HG02870 (cell line): Measurements from ENCODE around the gene KLK13.

Experiments
- ATAC-seq: cut with Tn5 transposase; IDR thresholded peaks from one replicate; pipeline ENCODE4 v1.9.1; 2021; ENCODE audit warnings: mild to moderate bottlenecking, moderate library complexity; ENCODE audit not compliant: unreplicated experiment

KLK13 gene

DNA sequence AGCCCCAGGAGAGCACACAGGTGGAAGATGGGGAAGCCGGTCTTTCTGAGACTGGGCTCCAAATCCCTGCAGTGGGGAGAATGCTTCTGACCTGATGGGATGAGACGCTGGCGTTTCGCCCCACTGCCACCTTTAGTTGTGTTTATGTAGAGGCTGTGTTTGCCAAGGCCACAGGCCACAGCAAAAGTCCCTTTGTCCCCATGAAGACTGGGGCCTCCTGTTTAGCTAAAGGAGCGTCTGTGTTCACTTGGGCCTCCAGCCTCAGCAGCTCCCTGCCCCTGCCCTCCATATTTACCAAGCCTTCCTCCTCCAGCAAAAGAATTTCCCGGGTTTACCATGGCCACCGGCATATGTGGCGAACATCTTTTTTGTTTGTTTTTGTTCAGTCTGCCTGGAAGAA lies 28.2 kb upstream of the KLK13 start:
- no peak for ATAC-seq

DNA sequence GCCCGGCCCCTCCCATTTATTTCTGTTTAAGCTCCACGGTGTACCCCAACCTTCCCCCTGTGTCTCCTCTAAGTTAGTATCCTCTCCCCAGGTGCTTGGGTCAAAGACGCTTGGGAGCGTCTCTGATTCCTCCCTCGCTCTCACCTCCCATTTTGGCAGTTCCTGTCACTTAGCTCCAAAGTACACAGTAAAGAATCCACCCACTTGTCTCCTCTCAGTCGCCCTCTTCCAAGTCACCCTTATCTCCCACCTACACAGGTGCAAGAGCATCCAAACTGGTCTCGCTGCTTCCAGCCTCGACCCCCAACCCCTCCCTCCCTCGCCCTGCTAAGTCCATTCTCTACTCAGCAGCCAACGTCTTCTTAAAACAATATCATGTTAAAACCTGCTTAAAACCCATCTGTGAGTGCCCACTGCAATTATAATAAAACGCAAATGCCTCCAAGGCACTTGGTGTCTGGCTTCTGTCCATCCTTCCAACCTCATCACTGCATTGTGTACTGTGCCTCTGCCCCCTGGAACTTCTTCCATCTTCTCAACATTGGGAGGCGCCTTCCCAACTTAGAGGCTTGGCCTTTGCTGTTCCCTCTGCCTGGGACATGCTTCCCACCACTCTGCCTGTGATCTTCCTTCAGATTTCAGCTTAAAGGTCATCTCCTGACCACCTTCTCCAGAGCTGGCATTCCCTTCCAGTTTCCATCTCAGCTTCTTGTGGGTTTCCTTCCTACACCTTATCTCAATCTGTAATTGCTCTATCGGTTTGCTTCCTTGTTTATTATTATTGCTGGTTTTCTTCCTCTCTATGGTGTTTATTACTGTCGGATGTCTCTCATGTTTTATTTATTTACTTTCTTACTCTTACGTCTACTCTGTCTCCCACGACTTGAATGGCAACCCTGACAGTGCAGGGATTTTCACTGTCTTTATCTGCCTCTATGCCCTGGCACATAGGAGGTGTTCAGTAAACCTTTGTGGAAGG lies 27.3 kb upstream of the KLK13 start:
- no peak for ATAC-seq

DNA sequence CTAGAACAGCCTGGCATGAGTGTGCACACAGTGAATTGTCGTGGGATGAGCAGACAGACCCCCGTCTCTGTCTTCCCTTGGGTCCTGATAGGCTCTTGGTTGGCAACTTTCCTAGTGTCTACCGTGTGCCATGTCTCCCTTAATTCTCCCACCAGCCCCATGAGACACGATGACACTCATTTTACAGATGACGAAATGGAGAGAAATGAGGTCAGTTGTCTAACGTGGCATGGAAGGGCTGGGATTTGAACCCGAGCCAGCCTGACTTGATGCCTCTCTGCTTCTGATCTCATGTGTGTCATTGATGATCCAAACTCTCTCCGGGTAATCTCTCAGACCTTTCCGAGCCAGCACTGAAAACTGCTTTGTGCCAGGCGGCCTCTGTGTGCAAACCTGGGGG lies 26.2 kb upstream of the KLK13 start:
- ATAC-seq: no peak

DNA sequence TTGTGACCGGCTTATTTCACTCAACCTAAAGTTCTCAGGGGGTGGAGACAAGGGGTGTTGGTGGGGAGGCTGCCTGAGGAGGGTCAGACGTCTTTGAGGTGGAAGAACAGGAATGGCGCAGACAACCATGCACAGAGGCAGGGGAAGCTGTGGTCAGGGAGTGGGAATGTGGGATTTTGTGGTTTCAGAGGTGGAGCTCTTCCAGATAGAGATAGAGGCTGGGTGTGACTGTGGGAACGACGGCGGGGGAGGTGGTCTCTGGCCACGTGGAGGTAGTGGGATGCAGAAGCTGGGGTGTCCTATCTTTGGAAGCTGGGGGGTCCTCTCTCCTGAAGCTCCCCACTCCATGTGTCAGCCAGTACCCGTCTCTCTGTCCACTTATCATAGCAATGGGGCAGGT lies 25.6 kb upstream of the KLK13 start:
- ATAC-seq: no peak

DNA sequence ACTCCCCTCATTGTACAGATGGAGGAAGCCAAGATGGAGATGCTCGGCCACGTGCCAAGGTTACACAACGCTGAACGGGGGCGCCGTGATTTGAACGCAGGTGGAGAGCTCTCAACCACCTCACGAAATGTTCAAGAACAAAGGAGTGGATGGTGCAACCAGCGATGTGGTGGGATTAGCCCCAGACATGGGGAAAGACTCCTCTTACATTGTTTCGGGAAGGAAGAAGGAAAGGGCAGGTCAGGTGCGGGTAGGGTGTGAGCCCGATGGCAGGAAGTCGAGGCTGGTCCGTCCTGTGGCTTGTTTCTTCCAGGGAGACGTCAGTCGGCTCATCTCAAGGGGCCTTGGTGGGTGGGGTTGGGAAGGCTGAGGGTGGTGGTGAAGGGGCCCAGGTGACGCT lies 24.9 kb upstream of the KLK13 start:
- no peak for ATAC-seq

DNA sequence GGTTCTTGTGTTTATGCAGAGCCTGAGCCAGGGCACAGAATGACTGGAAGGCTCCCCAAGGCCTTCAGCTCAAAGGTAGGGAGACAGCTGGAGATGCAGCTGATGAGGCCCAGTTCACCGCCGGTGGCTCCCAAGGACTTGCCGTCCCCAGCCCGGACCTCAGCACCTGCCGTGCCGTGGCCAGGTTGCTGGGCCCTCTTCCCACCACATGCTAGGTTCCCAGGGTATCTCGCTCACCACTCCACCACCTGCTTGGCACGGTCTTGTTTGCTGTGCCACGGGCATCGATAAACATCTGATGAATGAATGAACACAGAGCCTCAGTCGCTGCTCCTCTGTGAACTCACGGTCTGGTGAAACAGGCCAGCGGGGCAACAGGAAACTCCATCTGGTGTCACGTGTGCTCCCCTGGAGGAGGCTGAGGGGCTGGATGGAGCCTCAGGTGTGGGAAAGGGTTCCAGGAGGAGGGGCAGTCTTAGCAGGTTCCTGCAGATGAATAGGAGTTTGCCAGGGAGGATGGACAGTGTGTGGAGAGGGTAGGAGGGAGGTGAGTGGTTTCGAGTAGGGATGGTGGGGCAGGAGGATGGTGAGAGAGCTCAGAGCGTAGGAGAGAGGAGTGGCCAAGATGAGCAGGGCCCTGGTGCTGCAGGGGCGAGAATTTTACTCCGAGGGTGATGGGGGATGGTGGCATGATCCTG lies 21.4 kb upstream of the KLK13 start:
- ATAC-seq: no peak

DNA sequence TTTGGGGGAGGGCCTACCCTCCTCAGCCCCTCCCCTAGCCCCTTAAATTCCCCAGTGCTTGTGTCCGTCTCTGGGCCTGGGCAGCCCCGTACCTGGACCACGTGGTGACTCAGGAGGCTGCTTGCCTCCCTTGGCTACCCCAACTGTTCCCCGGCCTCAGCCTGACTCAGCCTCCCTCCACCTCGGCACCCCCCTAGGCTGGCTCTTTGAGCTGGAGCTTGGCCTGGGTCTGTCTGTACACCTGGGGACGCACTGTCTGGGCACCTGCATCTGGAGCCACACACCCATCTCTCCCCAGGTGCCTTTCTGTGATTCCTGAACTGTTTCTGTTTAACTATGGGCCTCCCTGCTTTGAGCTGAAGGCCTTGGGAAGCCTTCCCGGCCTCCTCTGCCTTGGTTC lies 19.6 kb upstream of the KLK13 start:
- no peak for ATAC-seq

DNA sequence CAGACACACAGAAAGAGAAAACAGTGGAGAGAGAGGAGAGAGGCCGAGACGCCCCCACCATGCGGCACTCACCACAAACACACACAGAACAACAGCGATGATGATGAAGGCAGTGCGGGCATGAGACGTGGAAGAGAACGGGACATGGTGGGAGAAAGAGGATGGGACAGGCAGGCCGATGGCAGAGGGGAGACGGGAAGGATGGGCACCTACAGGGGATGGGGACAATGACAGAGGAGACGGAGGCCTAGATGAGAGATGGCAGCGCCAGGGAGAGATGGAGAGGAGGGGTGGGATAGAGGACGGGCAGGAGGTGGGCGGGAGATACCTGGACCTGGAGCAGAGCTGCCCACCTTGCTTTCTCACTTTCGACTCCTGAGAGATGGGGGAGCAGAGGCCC lies 18.9 kb upstream of the KLK13 start:
- ATAC-seq: no peak

DNA sequence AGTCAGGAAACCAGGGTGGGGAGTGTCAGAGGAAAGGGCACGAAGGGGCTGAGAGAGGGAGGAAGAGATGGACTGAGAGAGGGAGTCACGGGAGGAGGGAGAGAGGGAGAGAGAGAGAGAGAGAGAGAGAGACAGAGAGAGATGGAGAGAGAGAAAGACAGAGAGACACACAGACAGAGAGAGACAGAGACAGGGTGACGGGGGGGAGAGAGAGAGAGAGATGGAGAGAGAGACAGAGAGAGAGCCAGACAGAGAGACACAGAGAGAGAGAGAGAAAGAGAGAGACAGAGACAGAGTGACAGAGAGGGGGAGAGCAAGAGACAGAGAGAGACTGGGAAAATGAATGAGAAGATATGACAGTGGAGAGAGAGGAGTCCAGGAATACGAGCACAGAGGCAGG lies 18.3 kb upstream of the KLK13 start:
- ATAC-seq: no peak

DNA sequence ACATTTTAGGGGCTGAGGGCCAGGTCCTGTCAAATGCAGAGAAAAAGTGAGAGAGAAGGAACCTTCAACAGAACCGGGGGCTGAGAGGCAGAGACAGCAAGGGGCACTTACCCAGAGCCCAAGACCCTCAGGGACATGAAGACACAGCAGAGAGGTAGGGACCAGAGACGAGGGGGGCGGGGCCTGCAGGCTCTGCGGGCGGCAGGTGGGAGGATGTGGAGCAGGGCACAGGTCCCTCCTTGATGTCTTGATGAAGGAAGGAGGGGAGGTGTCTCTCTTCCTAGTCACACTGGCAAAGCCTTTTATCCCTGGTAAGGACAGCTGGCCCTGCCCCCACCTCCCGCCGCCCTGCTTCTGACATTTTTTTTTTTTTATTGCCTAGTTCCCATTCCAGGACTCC lies 17.7 kb upstream of the KLK13 start, which contains the start of gene KLK14:
Gene KLK14, minus strand, starts transcription at position 277 of the 400 bp plus-strand sequence. Its CDS starts 273 bp downstream, at position 4.
- no peak for ATAC-seq

DNA sequence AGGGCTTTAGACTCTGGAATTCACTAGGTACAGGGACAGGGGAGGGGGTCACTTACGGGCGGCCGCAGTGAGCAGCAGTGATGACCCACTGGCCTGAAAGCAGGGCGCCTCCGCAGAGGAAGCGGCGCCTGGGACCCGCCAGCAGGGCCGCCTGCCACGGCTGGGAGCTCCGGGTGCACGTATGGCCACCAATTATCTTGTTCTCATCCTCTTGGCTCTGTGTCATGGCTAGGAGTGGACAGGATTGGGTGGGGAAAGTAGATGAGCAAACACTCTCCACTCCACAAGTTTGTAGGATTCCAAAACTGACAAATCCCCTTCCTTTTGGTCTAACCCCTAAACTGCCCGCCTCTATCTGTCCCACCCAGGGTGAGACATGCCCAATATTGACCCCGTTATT lies 16.6 kb upstream of the KLK13 start:
- no peak for ATAC-seq

DNA sequence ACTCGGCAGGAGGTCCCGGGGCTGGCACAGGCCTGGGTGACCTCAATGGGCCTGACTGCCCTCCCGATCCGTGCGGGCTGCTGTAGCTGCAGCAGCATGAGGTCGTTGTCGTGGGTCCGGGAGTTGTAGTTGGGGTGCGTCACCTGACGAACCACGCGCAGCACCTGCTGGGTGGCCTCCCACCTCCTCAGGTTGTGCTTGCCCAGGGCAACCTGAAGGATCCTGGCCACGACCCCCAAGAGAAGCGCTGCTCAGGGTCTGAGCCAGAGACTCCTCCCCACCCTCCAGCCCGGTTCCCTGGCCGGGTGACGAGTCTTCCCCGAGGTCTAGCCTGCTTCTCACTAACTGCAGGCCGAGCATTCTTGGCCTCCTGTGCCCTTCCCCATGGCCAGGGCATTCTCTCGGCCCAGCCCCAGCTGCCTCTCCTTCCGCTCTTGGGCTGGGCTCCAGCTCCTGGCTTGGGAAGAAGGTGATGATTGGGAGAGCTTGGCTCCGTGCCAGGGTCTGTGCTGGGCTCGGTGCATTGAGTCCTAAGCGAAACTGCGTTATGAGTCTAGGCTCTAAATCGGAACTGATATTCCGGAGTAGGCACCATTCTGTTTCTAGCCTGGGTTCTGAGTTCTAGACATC lies 14.7 kb upstream of the KLK13 start:
- ATAC-seq: no peak

DNA sequence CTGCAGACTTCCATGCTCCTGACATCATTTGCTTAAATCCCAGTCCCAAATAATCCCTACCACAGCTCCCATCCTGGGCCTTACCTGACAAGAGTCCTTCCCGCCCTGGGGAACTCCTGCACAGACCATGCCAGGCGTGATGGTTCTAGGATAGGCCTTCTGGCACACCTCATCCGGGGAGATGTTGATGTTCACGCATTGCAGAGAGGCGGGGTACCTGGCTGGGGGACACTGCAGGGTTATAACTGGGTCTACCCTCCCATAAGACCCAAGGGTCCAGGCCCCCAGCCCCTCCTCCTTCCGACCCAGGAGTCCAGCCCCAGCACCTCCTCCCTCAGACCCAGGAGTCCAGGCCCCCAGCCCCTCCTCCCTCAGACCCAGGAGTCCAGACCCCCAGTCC lies 13.8 kb upstream of the KLK13 start:
- ATAC-seq: no peak

DNA sequence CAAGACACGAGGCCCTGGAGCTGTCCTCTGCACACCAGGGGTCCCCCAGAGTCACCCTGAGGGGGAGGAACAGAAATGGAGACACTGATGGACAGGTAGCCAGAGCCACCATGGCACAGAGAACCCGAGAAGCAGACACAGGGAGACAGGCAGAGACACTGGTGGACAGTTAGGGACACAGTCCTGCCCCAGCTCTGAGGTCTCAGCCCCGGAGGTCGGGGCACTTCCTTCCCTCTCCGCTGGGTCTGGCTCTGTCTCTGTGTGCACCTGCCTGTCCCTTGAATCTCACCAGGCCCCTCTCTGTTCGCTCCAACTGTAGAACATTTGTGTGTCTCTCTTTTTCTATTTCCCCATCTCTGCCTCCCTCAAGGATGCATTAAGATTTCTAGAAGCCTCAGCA lies 13.2 kb upstream of the KLK13 start:
- ATAC-seq: no peak

DNA sequence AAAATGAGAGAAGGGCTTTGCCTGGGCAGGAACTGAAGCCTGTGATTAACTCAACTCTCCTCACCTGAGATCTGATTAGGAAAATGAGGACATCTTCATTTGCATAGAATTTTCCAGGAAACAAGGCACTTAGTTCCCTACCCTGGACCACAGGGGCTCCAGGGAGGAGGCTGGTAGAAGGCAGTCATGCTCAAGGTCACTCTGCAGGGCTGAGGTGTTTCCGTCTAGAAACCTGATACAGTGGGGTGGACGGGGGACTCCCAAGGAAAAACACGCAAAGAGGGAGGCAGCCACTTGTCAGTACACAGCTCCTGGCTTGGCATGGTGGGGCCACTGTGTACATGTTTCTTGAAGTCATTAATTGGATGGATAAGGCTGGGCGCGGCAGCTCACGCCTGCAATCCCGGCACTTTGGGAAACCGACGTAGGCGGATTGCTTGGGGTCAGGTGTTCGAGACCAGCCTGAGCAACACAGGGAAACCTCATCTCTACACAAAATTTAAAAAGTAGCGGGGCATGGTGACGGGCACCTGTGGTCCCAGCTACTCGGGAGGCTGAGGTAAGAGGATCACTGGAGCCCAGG lies 11.8 kb upstream of the KLK13 start:
- ATAC-seq: no peak

DNA sequence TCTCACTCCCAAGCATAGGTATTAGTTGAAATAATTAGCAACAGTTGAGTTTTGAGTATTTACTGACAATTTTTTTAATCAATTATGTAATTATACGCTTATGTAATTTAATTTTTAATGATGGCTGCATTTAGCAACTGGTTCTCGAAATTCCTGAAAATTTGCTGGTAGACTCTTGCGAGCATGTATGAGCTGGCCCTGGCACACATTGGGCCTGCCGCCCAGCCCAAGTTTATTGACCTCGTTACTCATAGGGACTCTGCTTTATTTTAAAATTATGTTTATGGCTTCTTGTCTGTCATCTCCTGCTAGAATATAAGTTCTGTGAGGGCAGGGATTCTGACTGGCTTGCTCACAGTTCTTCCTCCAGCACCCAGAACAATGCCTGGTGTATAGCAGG lies 11.1 kb upstream of the KLK13 start:
- no peak for ATAC-seq

DNA sequence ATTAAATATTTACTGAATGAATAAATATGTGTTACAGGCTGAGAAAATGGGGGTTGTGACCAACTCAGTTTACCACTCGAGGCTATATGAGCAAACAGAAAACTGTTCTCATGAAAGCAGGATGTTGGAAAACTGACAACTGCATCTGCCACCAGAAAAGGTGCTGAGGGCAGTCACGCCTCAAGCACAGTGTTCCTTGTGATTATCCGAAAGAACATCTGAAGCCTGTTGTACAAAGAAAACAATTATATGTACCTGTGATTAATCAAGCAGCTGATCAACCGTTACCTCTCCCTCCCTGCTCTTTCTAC lies 6.2 kb upstream of the KLK13 start:
- ATAC-seq: no peak

DNA sequence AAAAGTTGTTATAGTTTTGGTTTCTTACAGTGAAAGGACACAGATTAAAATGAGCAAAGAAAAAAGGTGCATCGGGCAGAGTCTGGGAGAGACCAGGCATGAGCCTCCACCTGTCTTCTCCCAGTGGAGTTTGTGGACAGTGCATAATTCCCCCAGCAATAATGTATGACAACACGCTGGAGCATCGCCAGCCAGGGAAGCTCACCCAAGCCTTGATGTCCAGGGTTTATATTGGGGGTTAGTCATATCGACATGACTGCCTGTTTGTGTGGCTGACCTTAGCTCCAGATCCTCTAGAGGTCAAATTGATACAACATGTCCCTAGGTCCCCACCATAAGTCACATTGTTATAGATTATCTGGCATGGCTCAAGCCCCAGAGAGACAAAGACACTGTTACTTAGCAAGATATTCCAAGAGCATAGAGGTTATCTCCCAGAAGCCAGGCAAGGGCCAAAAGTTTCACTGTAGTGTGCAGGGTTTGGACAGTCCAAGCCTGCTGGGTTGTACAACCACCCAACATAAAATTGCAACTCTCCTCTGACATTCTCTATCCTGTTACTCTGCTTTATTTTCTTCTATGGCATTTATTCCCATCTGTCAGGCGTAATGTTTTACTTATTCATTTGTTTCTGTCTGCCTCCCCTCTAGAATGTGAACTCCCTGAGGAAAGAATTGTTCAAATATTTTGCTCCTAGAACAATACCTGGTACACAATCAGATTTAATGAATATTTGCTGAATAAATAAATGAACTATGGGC lies 5.6 kb upstream of the KLK13 start:
- no peak for ATAC-seq

DNA sequence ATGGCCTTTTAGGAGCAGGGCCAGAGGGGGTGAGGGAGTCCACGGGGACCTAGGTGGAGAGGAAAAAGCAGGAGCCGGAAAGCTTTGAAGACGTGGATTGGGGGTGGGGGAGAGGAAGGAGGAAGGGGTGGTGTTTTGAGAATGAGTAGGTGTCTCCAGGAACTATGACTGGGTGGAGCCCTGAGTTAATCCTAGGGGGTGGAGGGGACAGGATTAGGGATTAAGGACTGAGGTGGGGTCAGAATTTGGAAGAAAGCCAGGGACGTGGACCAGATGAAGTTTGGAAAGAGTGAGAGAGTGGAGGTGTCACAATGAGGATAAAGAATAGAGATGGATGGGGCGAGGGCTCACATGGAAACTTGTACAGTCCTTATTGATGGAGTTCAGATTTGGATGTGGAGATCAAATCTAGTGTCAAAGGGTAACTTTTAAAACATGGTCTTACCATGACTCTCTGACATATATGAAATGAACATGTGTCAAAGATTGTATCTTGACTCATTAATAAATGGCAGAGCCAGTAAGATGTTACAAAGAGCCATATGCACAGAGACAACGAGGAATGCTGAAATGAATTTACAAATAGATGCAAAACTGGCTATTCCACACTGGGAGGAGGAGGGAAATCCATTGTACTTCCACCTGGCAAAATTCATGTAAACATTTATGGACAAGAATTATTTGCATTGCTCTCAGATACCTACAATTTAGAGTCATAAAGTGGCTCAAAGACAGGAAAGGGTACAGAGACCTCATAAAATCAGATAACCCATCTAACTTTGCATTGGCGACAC lies 1.7 kb upstream of the KLK13 start:
- ATAC-seq: no peak
